Epithelial cell of prostate (primary cell): ENCODE results near the gene DECR2.
"Not testable (repeated sequence)": the region's sequence is repeated elsewhere in the genome, so short reads cannot be mapped to it uniquely, and the experiment has no call there.

ENCODE experiments used
- DNase-seq: peaks from one replicate; pipeline ENCODE4 v3.0.0-alpha.2; 2011; ENCODE audit warnings: low read depth, low spot score
- H3K27ac ChIP-seq: fragments of 450-650 bp; 2 replicates; pipeline ENCODE4 v1.5.1; 2017; ENCODE audit warnings: mild to moderate bottlenecking

Gene DECR2, protein sequence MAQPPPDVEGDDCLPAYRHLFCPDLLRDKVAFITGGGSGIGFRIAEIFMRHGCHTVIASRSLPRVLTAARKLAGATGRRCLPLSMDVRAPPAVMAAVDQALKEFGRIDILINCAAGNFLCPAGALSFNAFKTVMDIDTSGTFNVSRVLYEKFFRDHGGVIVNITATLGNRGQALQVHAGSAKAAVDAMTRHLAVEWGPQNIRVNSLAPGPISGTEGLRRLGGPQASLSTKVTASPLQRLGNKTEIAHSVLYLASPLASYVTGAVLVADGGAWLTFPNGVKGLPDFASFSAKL

DNA sequence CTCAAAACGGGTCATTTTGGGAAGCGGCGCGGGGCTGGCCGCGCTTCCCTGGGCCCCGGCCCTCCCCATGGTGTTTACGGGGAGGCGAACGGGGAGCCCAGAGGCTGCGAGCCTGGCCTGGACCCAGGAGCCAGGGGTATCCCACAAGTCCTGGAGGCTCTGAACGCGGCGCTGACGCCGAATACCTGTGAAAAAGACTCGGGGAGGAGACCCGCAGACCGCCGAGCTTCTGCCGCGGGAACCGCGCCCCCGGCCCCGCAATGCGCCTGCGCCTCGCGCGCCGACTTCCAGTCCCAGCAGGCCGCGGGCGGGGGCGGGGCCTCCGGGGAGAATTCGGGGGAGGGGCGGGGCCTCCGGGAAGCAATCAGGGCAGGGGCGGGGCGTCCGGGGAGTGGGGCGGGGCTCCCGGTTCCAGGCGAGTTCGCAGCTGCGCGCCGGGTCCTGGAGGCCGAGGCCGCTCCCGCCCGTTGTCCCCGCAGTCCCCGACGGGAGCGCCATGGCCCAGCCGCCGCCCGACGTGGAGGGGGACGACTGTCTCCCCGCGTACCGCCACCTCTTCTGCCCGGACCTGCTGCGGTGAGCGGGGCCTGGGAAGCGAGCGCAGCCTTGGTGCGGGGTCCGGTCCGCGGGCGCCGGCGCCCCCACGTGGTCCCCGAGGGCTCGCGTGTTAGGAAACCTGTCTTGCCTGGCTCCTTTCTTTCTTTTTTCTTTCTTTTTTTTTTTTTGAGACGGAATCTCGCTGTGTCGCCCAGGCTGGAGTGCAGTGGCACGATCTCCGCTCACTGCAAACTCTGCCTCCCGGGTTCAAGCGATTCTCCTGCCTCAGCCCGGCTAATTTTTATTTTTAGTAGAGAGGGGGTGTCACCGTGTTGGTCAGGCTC lies at the start of gene DECR2:
Gene DECR2 (plus strand): TSS at position 418 of the 881 bp plus-strand sequence. CDS start 79 bp downstream, at position 497.
- DNase-seq, result peak; percentile 44
- H3K27ac ChIP-seq, result peak within 1 kb of the TSS; percentile 63

DNA sequence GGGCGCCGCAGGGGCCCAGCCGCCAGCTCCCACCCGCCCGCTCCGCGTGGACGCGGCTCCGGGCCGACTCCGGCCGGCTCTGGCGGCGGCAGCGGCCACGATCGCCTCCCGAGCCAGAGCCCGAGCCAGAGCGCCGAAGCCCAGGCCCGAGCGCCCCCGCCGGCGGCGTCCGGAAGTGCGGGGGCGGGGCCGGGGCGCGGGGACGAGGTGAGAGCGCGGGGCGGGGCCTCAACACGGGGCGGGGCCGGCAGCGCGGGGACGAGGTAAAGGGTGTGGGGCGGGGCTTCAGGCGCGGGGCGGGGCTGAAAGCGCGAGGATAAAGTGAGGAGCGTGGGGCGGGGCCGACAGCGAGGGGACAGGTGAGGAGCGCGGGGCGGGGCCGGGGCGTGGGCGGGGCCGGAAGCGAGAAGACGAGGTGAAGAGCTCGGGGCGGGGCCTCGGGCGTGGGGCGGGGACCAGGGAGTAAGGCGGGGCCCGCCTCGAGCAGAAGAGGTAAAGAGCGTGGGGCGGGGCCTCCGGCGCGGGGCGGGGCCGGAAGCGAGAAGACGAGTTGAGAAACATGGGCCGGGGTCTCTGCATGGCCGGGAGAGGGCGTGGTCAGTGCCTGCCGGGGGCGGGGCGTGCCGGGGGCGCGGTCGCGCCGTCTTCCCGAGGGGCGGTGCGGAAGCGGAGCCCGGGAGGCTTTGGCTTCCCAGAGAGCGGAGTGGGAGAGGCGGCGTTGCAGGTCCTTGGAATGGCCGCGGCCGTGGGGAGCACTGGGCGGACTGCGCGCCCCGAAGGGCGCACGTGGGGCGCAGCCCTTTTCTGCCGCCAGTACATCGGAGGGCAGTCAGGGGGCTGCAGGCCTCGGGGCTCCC lies 48.9 kb upstream of the DECR2 start, which contains the start of gene AXIN1:
Gene AXIN1 (minus strand): TSS at position 177 of the 857 bp plus-strand sequence. CDS start 5,698 bp downstream, outside the sequence.
- DNase-seq, result peak; percentile 74
- H3K27ac ChIP-seq, result peak within 1 kb of the TSS; percentile 93

DNA sequence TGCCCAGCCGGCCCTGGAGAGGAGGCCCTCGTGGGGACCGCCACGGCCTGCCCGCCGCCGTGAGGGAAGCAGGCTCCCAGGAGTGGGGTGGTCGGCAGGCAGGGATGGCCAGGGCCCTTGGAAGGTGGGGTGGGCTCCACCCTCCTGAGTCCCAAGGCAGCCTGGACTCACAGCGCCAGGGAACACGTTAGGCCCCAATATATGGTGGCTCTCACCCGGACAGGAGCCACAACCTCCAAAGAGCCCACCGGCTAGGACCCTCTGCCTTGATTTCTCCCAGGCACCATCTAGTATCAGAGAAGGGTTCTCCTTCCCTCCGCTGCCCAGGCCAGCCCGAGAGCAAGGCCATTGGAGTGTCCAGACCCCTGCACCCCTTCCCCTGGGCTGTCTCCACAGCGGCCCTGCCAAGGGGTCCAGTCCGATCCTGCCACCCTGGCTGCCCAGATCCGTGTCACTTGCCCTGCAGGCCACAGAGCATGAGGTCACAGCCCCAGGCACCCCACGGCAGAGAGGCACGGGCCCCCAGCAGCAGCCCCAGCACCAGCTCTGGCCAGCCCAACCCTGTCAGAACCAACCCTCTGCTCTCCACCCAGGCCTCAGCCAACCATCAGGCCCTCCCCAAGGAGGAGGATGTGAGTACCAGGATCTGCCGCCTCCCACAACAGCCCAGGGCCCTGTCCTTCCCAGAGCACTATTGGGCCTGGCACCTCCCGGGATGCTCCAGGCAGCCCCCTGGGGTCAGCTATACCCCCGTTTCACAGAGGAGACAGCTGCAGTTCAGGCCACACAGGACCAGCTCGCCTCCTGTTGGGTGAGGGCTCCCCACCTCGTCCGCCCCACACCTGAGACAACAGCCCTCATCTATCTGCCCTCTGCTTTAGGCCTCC lies 48.0 kb upstream of the DECR2 start:
- no peak for DNase-seq
- peak overlapping the region; percentile 93 for H3K27ac ChIP-seq

DNA sequence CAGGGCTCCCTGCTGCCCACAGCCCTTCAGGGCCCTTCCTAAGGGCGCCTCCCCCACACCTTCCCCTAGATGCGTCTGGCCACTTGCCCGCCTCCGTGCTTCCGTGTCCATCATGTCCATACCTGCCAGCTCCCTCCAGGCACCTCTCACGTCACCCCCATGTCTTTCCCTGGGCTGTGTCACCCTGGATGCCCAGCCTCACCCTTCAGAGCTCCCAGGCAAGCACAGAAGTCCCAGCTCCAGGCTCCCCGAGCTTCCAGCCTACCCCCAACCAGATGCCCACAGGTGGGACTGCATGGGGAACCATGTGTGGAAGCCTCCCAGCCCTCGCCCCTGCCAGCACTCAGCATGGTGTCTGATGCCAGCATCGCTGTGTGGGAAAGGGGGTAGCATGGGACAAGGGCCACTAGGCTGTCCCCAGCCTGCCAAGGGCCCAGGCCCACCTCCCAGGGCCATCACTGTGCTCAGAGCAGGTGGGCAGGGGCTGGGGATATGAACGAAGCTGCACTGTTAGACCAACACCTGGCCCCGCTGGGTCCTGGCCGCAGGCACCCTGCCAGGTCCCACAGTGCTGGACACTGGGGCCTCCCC lies 47.3 kb upstream of the DECR2 start:
- DNase-seq, result peak; percentile 83
- H3K27ac ChIP-seq, result peak overlapping the region; percentile 93

DNA sequence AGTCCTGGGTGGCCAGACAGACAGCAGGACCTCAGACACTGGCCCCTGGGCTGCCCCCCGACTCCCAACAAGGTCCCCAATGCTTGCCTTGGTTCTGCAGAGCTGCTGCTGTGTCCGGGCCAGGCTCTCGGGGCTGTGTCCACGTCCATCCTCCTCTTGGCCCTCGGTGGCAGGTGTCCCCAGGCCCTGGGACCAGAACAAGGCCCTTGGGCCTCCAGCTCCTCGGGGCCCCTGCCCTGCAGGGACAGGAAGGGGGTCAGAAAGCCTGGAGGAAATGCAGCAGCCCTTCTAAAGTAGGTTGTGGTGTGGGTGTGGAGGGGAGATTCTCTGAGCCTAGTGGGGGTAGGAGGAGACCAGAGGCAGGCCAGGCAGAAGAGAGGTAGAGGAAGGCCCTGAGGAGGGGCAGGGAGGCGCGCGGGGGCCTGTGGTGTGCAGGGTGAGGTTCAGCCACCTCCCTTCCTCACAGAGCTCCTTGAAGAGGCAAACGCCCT lies 46.7 kb upstream of the DECR2 start:
- no peak for DNase-seq
- H3K27ac ChIP-seq, result peak overlapping the region; percentile 93

DNA sequence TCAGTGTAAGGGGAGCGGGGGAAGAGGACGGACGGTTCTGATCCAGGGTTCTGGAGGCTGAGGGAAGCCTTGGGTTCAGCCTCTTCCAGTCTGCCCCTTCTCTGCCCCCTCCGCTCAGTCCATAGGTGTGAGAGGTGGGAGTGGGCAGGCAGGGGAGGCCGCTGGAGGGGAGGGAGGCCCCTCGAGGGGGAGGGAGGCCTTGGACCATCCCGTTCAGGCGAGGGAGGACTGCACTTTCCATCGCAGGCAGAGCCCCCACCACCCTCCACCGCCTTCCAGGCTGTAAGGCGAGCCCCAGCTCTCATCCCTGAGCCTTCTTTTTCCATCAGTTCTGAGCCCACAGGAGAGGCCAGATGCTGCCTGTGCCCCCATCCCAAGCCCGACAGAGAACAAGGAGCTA lies 44.9 kb upstream of the DECR2 start:
- no peak for DNase-seq

DNA sequence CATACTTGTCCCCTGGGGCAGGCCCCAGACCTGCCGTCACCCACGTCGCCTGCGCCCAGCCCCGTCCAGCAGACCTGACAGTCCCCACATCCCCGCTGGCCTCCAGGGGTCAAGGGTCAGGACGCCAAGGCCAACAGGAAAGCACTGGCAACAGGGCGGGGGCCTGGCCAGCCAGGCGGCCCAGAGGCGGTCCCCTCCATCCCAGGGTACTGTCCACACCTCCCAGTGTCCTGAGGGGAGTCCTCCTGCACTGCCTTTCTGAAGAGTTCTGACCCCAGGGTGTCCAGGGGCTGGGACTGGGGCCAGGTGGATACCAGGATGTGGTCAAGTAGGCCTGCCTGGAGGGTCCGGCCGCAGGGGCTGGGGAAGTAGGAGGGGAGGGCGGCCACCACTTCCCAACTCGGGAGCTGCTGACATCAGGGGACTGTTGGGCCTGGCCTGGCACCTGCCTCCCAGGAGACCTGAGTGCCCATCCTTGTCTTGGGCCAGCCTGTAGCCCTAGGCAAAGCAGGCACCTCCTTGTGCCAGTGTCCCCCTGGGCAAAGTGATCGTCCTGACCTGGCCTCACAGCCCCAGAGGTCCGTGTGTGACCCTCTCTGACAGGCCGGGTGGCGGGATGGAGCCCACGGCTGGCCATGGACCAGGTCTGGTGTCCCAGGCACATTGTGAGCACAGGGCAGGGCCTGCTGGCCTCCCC lies 42.5 kb upstream of the DECR2 start:
- no peak overlapping the region for H3K27ac ChIP-seq

More for the DNA sequence above, 44.9 kb upstream of the DECR2 start:
- H3K27ac ChIP-seq, result no peak overlapping the region

DNA sequence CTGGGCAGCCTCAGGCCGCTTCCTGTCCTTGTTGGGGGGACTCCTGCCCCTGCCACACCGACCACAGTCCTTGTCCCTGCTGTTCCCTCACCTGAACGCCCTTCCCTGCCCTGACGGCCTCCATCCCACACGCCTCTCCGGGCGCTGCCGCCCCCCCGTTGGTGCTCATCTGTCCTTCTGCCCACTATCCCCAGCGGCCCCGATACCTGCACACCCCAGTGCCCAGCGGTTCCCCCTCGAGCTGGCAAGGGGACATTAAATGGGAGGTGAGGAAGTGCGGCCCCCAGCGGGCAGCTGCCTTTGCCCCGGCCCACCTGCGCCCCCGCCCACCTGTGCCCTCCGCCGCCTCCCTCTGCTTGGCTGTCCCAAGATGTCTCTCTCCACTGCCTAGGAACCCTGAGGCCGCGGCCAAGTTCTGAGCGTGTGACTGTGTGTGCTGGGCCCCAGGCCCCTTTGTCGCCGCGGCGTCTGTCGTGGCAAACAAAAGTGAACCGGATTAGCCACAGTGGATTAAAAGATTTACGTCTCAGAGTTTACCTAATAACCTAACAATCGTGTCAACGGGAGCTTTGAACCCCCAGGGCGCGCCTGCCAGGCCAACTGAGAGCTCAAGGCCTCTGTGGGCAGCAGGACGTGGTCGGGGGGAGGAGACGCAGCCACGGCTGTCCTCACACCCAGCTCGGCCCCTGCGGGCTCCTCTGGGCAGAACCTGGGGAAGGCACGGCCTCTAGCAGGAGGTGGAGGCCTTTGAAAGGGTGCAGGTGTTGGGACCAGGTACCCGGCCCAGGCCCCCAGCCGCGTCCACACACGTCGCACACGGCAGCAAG lies 41.6 kb upstream of the DECR2 start:
- H3K27ac ChIP-seq, result no peak overlapping the region
- DNase-seq, result no peak

More for the DNA sequence above, 42.5 kb upstream of the DECR2 start:
- DNase-seq, result no peak

DNA sequence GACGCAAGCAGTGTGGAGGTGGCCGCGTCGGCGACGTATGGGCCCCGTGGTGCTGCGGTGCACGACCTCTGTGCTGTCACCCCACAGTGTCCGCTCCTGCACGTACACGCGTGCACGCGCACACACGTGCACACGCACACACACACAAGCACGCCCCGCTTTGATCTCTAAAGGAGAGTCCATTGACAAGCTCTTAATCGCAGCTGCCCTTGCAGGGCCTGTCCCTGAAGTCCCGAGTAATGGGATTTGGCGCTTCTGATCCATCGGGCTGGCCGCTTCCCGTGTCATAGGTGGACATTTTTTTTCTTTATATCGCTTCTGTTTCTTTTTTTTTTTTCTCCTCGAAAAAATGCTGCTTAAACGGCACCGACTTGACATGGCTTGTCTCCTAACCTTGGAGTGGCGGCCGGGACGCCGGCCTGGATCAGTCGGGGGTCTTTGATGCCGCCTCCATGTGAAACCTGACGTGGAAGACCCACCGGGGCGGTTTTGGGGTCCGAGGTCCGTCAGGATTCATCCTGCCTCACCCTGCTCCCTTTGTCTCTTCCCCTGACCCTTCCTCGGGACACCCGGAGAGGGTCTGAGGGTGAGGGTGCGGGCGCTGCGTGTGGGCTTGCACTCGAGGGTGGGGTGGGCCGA lies 40.9 kb upstream of the DECR2 start:
- no peak overlapping the region for H3K27ac ChIP-seq
- no peak for DNase-seq

DNA sequence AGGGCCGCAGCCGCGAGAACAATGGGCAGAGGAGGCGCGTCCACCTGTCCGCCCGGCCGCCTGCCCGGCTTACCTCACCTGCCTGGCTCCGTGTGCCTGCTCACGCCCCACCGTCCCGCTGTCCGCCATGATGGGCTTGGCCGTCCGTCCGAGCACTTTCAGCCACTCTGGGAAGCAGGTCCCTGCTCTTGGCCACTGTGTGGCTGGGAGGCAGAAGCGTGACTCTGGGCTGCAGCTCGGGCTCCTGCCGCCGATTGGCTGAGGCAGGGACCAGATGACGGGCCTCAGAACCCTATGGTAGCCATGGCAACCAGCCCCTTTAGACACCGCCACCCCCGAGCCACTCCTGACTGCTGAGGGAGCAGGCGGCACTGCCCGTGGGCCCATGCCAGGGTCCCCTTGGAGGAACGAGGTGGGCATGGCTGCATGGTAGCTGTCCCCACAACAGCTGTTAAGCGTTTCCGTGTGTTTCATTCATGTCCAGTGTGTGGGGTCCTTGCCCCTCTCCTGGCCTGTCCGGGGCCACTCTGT lies 40.3 kb upstream of the DECR2 start:
- no peak for DNase-seq
- no peak overlapping the region for H3K27ac ChIP-seq

DNA sequence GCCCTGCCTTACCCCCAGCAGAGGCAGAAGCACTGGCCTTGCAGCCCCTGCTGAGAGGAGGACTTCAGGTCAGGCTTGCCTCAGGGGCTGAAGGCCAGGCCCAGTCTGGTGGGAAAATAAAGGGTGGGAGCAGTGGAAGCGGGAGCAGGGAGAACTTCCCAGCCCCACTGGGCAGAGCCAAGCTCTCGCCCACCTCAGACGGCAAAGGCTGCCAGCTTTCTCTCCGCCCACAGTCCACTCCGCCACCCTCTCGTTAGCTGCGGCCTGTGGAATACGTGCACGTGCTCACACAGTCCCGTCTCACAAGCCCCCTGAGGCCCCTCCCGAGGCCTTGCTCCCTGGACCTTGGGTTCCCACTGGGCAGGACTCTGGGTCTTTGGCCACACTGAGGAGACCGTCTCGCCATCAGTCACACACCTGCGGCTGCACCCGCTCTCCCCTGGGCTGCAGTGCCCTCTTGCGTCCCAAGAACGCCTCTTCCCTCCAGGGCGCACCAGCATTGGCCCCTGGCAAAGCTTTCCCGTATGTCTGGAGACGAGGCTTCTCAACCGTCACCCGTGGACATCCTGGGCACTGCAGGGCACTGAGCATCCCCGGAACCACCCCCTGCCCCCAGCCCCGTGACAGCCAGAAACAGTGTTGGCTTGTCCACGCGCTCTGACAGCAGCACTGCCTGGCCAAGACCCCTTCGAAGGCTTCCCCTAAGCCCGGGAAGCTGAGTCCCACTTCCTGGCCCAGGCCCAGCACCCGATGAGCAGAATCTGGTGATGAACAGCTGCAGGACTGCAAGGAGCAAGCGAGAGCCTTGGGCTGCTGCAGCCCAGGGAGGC lies 39.6 kb upstream of the DECR2 start:
- peak; percentile 29 for DNase-seq
- no peak overlapping the region for H3K27ac ChIP-seq

DNA sequence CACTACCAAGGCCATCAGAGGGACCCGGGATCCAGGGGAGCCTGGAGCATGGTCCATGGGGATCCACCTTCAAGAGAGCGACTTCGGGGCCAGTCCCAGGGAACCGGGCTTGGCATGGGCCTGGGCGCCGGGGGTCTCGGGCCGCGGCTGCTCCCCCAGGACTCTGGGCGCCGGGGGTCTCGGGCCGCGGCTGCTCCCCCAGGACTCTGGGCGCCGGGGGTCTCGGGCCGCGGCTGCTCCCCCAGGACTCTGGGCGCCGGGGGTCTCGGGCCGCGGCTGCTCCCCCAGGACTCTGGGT lies 39.0 kb upstream of the DECR2 start:
- H3K27ac ChIP-seq, DNase-seq: not testable (repeated sequence)

DNA sequence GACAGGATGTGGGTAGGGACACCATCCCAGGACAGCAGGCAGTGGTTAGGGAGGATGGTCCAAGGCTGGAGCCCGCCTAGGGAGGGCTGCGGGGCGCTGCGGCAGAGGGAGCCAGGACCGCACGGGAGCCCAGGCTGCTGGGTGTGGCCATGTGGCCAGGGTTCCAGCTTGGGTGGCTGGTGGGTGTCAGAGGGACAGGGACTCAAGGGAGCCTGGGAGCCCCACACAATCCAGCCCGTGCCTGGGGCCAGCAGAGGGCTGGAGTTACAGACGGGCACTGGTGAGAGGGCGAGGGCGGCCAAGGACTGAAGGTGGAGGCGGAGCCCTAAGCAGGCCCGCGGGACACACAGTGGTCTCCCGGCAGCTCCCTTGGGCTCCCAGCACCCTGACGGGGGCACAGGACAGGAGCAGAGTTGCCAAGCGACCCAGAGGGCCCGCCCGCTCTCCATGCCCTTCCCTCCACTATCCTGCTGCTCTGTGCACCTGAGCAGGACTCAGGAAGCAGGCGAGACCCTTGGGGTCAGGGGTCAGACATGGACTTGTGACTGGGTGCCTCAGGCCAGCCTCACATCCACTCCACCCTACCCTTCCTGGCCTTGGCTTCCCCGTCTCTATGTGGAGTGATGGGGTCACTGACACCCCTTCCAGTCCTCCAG lies 38.4 kb upstream of the DECR2 start:
- DNase-seq, result no peak
- H3K27ac ChIP-seq, result no peak overlapping the region

DNA sequence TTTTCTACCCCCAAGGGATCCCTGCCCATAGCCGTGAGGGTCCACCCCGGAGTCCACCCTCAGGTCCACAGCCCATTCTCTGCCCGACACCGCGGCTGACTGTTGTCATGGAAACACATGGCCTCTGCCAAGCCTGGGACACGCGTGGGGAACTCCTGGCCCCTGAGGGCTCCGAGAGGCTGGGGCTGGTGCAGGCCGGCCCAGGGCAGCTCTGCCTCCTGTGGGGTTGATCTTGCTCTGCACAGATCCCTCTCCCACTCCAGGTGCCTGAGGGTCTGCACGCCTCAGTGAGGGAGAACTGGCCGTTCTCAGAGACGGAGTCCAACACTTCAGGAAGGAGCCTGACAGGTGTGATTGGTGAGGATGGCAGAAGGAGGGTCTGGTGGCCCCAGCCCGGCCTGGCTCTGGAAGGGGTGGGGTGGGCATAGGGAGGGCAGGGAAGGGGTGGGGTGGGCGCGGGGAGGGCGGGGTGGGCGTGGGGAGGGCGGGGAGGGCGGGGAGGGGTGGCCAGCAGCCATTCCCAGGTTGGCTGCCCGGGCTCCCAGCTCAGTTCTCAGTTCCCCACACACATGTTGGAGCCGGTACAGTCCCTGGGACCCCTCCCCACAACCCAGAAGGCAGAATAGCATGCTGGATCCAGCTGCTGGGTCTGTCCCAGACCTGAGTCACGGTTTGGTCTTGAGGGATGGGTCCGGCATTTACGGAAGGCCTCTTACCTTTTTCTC lies 37.8 kb upstream of the DECR2 start:
- H3K27ac ChIP-seq, result no peak overlapping the region
- no peak for DNase-seq
